GF-D8 (cell line): ENCODE measurements around the gene JADE3.

Experiments used
- DNase-seq: peaks from one replicate; lab custom pipeline; 2025; lab: John Stamatoyannopoulos, UW

JADE3 gene

GRCh38 chrX:47026198-47026597, 114.0 kb downstream of the JADE3 start:
- DNase-seq = no peak

- no peak for DNase-seq
Observed at GRCh38 chrX:47030339-47030738, 118.1 kb downstream of the JADE3 start.

GRCh38 chrX:47047989-47048388, 135.8 kb downstream of the JADE3 start:
- no peak for DNase-seq

GRCh38 chrX:47059142-47059874, 147.1 kb downstream of the JADE3 start:
- no peak for DNase-seq

GRCh38 chrX:47060708-47061107, 148.5 kb downstream of the JADE3 start:
- DNase-seq = no peak

GRCh38 chrX:47061238-47061919, 149.2 kb downstream of the JADE3 start:
- DNase-seq = no peak

GRCh38 chrX:47063179-47063578, 151.0 kb downstream of the JADE3 start:
- DNase-seq = no peak

- DNase-seq = no peak
Observed at GRCh38 chrX:47068214-47068613, 156.0 kb downstream of the JADE3 start.

GRCh38 chrX:47068720-47069119, 156.5 kb downstream of the JADE3 start:
- DNase-seq = no peak

- no peak for DNase-seq
Observed at GRCh38 chrX:47078129-47079043, 166.2 kb downstream of the JADE3 start, which contains the start of gene RGN. TSS of gene RGN (plus strand) at chrX:47078443. CDS start at chrX:47081145, 2,702 bp downstream.

GRCh38 chrX:47080215-47080914, 168.1 kb downstream of the JADE3 start:
- no peak for DNase-seq

GRCh38 chrX:47080915-47081236, 168.7 kb downstream of the JADE3 start:
- DNase-seq = no peak

- DNase-seq = no peak
Observed at GRCh38 chrX:47091149-47091775, 179.0 kb downstream of the JADE3 start.

GRCh38 chrX:47093248-47093647, 181.0 kb downstream of the JADE3 start:
- DNase-seq = no peak

- DNase-seq = no peak
Observed at GRCh38 chrX:47093860-47094259, 181.6 kb downstream of the JADE3 start.

- no peak for DNase-seq
Observed at GRCh38 chrX:47097018-47097417, 184.8 kb downstream of the JADE3 start.

- DNase-seq = no peak
Observed at GRCh38 chrX:47098338-47099094, 186.3 kb downstream of the JADE3 start.

- DNase-seq = no peak
Observed at GRCh38 chrX:47101206-47101605, 189.0 kb downstream of the JADE3 start.
